ENCODE results near the gene DAP. TPM values are rescaled to one million over a fixed set of nuclear protein-coding genes. Genes with fewer than 3 reads are reported as not detected.

DAP gene
- total and polyA plus RNA-seq, 2 of the 4 experiments (the other 2 are of a cell fraction) = 49.6 to 189 TPM

GRCh38 chr5:10750909-10751308 lies 10.1 kb downstream of the DAP start:
- no peak overlapping the region; the same call in 1 of the 2 replicates for H4K5ac ChIP-seq (ENCODE audit: low read depth, low read length)
- POLR2A ChIA-PET (ENCODE audit: unreplicated experiment) = no interaction called here
- H2AK9ac ChIP-seq (replicated peaks; ENCODE audit: low read depth, low read length, poor library complexity) = no peak overlapping the region
- no peak overlapping the region for H3K14ac ChIP-seq (replicated peaks; ENCODE audit: low read depth, low read length)
- no peak overlapping the region for H3K23ac ChIP-seq (ENCODE audit: low read depth, low read length)
- CTCF ChIA-PET = no interaction called here
- no peak overlapping the region for H3K18ac ChIP-seq (ENCODE audit: low read depth, low read length)
- no peak overlapping the region for H3K4me2 ChIP-seq (ENCODE audit: low read depth, low read length)
- no peak overlapping the region for H3K27ac ChIP-seq (ENCODE audit: insufficient read depth, low read length)
- no peak overlapping the region for H3K4ac ChIP-seq (ENCODE audit: low read depth, low read length)
- H2BK20ac ChIP-seq (ENCODE audit: low read depth, low read length) = no peak overlapping the region
- H3K4me3 ChIP-seq (ENCODE audit: insufficient read depth, low read depth, low read length) = no peak overlapping the region
- H2BK120ac ChIP-seq (ENCODE audit: low read depth, low read length) = no peak overlapping the region
- H3K27me3 ChIP-seq (ENCODE audit: control insufficient read depth, insufficient read depth, low read length) = no peaks in the 10 kb centered on the region
- H2BK5ac ChIP-seq (ENCODE audit: low read depth, low read length, poor library complexity, severe bottlenecking) = no peak overlapping the region
- peaks cover 5% of the 10 kb centered on the region; the same call in 1 of the 2 replicates for H3K9me3 ChIP-seq (ENCODE audit: control insufficient read depth, insufficient read depth, low read length)
- WGBS, 2 experiments (ENCODE audit: extremely low coverage in 2 of 2, insufficient read length in 1 of 2) = 70% methylated on average over 2 of the region's 3 CpGs; no CpG with 5 or more reads in 1 of the 2 experiments
- no peak for DNase-seq
- no peak overlapping the region for H2BK15ac ChIP-seq (ENCODE audit: low read depth, low read length)
- TF ChIP-seq POLR2A (IDR thresholded peaks at IDR 0.05; ENCODE audit: low read depth, low read length) = no peak
- no peak for TF ChIP-seq CTCF (conservative IDR thresholded peaks at IDR 0.05; ENCODE audit: low read depth, low read length)
- no peak for TF ChIP-seq BHLHE40 (IDR thresholded peaks at IDR 0.05; ENCODE audit: low read depth, low read length)
- no peak for TF ChIP-seq CEBPB (IDR thresholded peaks at IDR 0.05; ENCODE audit: low read depth, low read length)
- no peak for TF ChIP-seq USF2 (IDR thresholded peaks at IDR 0.05; ENCODE audit: low read depth, low read length)
- no peak for TF ChIP-seq FOS (IDR thresholded peaks at IDR 0.05; ENCODE audit: low read depth, low read length)
- no peak overlapping the region for H2AK5ac ChIP-seq (ENCODE audit: low read depth, low read length)
- H3K9ac ChIP-seq (ENCODE audit: low read depth, low read length) = no peak overlapping the region
- no peak for ATAC-seq (ENCODE audit: low read depth)
- H3K4me1 ChIP-seq (ENCODE audit: control insufficient read depth, insufficient read depth, low read length) = peaks cover 4% of the 10 kb centered on the region; the same call in 1 of the 2 replicates
- H4K91ac ChIP-seq (ENCODE audit: insufficient read depth, low read depth, low read length) = no peak overlapping the region
- intact Hi-C loops (cut with micrococcal nuclease) (no loop called here), dilution Hi-C loops (cut with HindIII; ENCODE audit: low sequenced_read_pairs, unreplicated experiment) (no loop called here), in situ Hi-C loops (cut with MboI; ENCODE audit: low sequenced_read_pairs) (no loop called here)
- peaks cover 47 to 92% of the 10 kb centered on the region in 2 experiments for H3K79me1 ChIP-seq (ENCODE audit: low read depth in 1 of 2, low read length in 2 of 2)
- H3K36me3 ChIP-seq (ENCODE audit: control insufficient read depth, insufficient read depth, low read length) = peaks cover 61% of the 10 kb centered on the region
- no peak overlapping the region for H4K8ac ChIP-seq (ENCODE audit: low read depth in 2 of 2, low read length in 2 of 2)
- H2AFZ ChIP-seq (replicated peaks; ENCODE audit: low read length, poor library complexity) = no peak overlapping the region
- BruUV-seq (replicated peaks) = no TSS peak
- peaks cover 91% of the 10 kb centered on the region for H4K20me1 ChIP-seq (ENCODE audit: insufficient read depth, low read length)
- H3K9me1 ChIP-seq (ENCODE audit: insufficient read depth, low read length) = peaks cover 25% of the 10 kb centered on the region
- no peak overlapping the region for H3K56ac ChIP-seq (ENCODE audit: extremely low read depth, insufficient read depth, low read length)
